ENCODE measurements around the gene CISD3.

GRCh38 chr17:38719289-38719942 is 10.7 kb upstream of the CISD3 start:
- TF ChIP-seq ZNF274 (IDR thresholded peaks at IDR 0.05; ENCODE audit: low read depth, low read length): no peak
- no peak for TF ChIP-seq YY1 (IDR thresholded peaks at IDR 0.05; ENCODE audit: insufficient read depth, insufficient read length)
- TF ChIP-seq SUZ12 (IDR thresholded peaks at IDR 0.05; ENCODE audit: extremely low read depth, insufficient read depth, insufficient read length): no peak

Data from NT2/D1 (cell line).